GM18870 (cell line): Measurements from ENCODE around the gene SECTM1.
"Not testable (repeated sequence)": the region's sequence is repeated elsewhere in the genome, so short reads cannot be mapped to it uniquely, and the experiment has no call there.

ENCODE experiments used
- ATAC-seq: cut with Tn5 transposase; IDR thresholded peaks from one replicate; pipeline ENCODE4 v1.9.1; 2021; ENCODE audit warnings: moderate library complexity; ENCODE audit not compliant: unreplicated experiment

Gene SECTM1

GRCh38 chr17:82349287-82349701 is 15.7 kb upstream of the SECTM1 start:
- ATAC-seq = no peak

GRCh38 chr17:82348866-82349265 is 15.3 kb upstream of the SECTM1 start:
- ATAC-seq = no peak

- no peak for ATAC-seq
These were observed 14.9 kb upstream of the SECTM1 start for GRCh38 chr17:82348434-82348833.

GRCh38 chr17:82347994-82348393 is 14.4 kb upstream of the SECTM1 start:
- not testable (repeated sequence) for ATAC-seq

- no peak for ATAC-seq
These were observed 13.1 kb upstream of the SECTM1 start for GRCh38 chr17:82346342-82347300.

- no peak for ATAC-seq
These were observed 11.8 kb upstream of the SECTM1 start for GRCh38 chr17:82345151-82345976.

- no peak for ATAC-seq
These were observed 10.8 kb upstream of the SECTM1 start for GRCh38 chr17:82344175-82344907.

- ATAC-seq = no peak
These were observed 10.0 kb upstream of the SECTM1 start for GRCh38 chr17:82343560-82343959.

- no peak for ATAC-seq
These were observed 9.0 kb upstream of the SECTM1 start for GRCh38 chr17:82342361-82343079.

GRCh38 chr17:82339634-82340580 is 6.3 kb upstream of the SECTM1 start:
- no peak for ATAC-seq

- no peak for ATAC-seq
These were observed 5.5 kb upstream of the SECTM1 start for GRCh38 chr17:82338858-82339633.

- no peak for ATAC-seq
These were observed 1.2 kb upstream of the SECTM1 start for GRCh38 chr17:82334622-82335394.

GRCh38 chr17:82334204-82334621 is 647 bp upstream of the SECTM1 start:
- ATAC-seq = no peak

GRCh38 chr17:82332669-82333278 is 792 bp downstream of the SECTM1 start:
- ATAC-seq = no peak

- no peak for ATAC-seq
These were observed 2.1 kb downstream of the SECTM1 start for GRCh38 chr17:82331345-82331939.

GRCh38 chr17:82330322-82331239 is 3.0 kb downstream of the SECTM1 start:
- no peak for ATAC-seq
